Measurements from ENCODE around the gene LHFPL6. TPM values are rescaled to one million over a fixed set of nuclear protein-coding genes. Genes with fewer than 3 reads are reported as not detected.

LHFPL6 gene
- total and polyA plus RNA-seq, 2 experiments from 2014 or later = 12.1 to 14.1 TPM

DNA sequence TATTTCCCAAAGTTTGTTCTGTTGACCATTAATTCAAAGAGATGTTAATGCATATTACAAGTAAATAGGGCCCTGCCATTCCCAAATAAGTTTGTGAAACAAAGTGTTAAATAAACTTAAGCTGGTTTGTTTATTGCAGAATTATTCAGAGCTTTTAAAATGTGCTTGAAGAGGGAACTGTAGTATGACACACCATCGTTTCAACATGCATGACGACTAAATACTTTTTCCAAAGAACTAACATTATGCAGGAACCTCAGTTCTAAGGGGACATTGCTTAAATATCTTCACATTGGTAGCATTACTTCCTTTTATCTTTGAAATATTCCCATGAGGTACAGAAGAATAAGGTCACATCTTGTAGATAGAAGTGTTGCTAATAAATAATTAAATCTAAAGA, 14.6 kb downstream of the LHFPL6 start:
- Histone ChIP-seq H3K27me3 (no peaks in the 10 kb centered on the region), H3K4me2 (no peak overlapping the region), H3K79me2 (no peaks in the 10 kb centered on the region), H2AFZ (no peak overlapping the region), H3K9me3 (ENCODE audit: low read depth) (no peaks in the 10 kb centered on the region), H3K9me2 (replicated peaks; ENCODE audit: insufficient read depth) (no peaks in the 10 kb centered on the region), H3K27ac (no peak overlapping the region), H4K20me1 (ENCODE audit: insufficient read depth, poor library complexity, severe bottlenecking) (no peaks in the 10 kb centered on the region), H3K4me3 (no peak overlapping the region), H3K36me3 (replicated peaks; ENCODE audit: insufficient read depth, low read depth) (no peaks in the 10 kb centered on the region), H3K4me1 (ENCODE audit: insufficient read depth) (no peaks in the 10 kb centered on the region)
- no peak for DNase-seq (ENCODE audit: low spot score)
- WGBS (ENCODE audit: low lambda C conversion rate, missing lambda C conversion rate) = 68% methylated on average over 2 of the region's 2 CpGs
- TF ChIP-seq EZH2phosphoT487 (IDR thresholded peaks at IDR 0.05; ENCODE audit: low read depth, severe bottlenecking, unreplicated experiment) = no peak
- no peak for TF ChIP-seq EZH2 (IDR thresholded peaks at IDR 0.05; ENCODE audit: borderline replicate concordance)
- TF ChIP-seq, protein P1, sequence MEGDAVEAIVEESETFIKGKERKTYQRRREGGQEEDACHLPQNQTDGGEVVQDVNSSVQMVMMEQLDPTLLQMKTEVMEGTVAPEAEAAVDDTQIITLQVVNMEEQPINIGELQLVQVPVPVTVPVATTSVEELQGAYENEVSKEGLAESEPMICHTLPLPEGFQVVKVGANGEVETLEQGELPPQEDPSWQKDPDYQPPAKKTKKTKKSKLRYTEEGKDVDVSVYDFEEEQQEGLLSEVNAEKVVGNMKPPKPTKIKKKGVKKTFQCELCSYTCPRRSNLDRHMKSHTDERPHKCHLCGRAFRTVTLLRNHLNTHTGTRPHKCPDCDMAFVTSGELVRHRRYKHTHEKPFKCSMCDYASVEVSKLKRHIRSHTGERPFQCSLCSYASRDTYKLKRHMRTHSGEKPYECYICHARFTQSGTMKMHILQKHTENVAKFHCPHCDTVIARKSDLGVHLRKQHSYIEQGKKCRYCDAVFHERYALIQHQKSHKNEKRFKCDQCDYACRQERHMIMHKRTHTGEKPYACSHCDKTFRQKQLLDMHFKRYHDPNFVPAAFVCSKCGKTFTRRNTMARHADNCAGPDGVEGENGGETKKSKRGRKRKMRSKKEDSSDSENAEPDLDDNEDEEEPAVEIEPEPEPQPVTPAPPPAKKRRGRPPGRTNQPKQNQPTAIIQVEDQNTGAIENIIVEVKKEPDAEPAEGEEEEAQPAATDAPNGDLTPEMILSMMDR (IDR thresholded peaks at IDR 0.05; ENCODE audit: poor library complexity) = no peak

DNA sequence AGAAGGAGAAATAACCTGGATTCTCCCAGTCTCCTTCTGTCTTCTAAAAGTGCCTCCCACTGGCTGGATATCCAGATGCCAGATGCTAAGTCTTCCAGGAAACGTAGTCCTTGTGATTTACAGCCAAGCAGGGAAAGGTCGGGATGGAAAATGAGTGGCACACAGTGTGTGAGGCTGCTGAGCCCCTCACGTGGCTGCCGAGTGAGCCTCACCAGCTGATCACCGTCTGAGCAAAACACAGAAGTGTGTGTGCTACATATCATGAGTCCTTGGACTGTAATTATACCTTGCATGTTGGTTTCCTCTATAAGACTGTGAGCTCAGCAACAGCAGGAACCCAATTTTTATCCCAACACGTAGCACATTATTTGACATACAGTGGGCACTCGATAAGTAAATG, 15.1 kb downstream of the LHFPL6 start:
- Histone ChIP-seq H3K27me3 (no peaks in the 10 kb centered on the region), H3K79me2 (no peaks in the 10 kb centered on the region), H3K36me3 (replicated peaks; ENCODE audit: insufficient read depth, low read depth) (no peaks in the 10 kb centered on the region), H3K27ac (no peak overlapping the region), H4K20me1 (ENCODE audit: insufficient read depth, poor library complexity, severe bottlenecking) (no peaks in the 10 kb centered on the region), H3K9me2 (replicated peaks; ENCODE audit: insufficient read depth) (no peaks in the 10 kb centered on the region), H3K4me1 (ENCODE audit: insufficient read depth) (no peaks in the 10 kb centered on the region), H3K4me2 (no peak overlapping the region), H3K4me3 (no peak overlapping the region), H2AFZ (no peak overlapping the region), H3K9me3 (ENCODE audit: low read depth) (no peaks in the 10 kb centered on the region)
- WGBS (ENCODE audit: low lambda C conversion rate, missing lambda C conversion rate) = 68% methylated on average over 7 of the region's 7 CpGs
- no peak for DNase-seq (ENCODE audit: low spot score)
- TF ChIP-seq, protein P1 (IDR thresholded peaks at IDR 0.05; ENCODE audit: poor library complexity) = no peak
- no peak for TF ChIP-seq EZH2phosphoT487 (IDR thresholded peaks at IDR 0.05; ENCODE audit: low read depth, severe bottlenecking, unreplicated experiment)
- no peak for TF ChIP-seq EZH2 (IDR thresholded peaks at IDR 0.05; ENCODE audit: borderline replicate concordance)

DNA sequence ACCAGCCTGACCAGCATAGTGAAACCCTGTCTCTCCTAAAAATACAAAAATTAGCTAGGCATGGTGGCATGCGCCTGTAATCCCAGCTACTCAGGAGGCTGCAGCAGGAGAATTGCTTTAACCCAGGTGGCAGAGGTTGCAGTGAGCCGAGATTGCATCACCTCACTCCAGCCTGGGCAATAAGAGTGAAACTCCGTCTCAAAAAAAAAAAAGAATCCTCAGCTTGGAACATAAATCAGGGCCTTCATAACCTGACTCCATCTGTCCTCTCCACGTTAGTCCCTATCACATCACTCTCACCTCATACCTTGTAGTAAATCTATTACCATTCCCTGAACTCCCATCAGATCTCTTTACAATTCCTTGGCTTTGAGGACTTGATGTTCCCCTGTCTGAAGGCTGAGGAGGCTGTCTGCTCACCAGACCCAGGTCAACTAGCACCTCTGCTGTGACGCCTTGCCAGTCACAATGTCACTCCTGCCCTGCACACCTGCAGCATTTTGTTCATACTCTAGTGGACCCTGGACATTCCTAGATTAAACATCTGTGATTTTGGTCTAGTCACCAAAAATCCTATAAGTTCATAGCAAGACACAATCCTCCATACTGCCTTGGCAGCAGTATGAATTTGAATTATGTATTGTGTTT, 15.9 kb downstream of the LHFPL6 start:
- no peaks in the 10 kb centered on the region for H3K4me1 ChIP-seq (ENCODE audit: insufficient read depth)
- H3K9me3 ChIP-seq (ENCODE audit: low read depth) = no peaks in the 10 kb centered on the region
- 88% methylated on average over 5 of the region's 5 CpGs for WGBS (ENCODE audit: low lambda C conversion rate, missing lambda C conversion rate)
- H3K4me2 ChIP-seq = no peak overlapping the region
- no peaks in the 10 kb centered on the region for H3K9me2 ChIP-seq (replicated peaks; ENCODE audit: insufficient read depth)
- no peak overlapping the region for H3K4me3 ChIP-seq
- H3K27ac ChIP-seq = no peak overlapping the region
- no peaks in the 10 kb centered on the region for H4K20me1 ChIP-seq (ENCODE audit: insufficient read depth, poor library complexity, severe bottlenecking)
- no peak overlapping the region for H2AFZ ChIP-seq
- H3K36me3 ChIP-seq (replicated peaks; ENCODE audit: insufficient read depth, low read depth) = no peaks in the 10 kb centered on the region
- H3K79me2 ChIP-seq = no peaks in the 10 kb centered on the region
- no peak for DNase-seq (ENCODE audit: low spot score)
- TF ChIP-seq, protein P1 (IDR thresholded peaks at IDR 0.05; ENCODE audit: poor library complexity) = no peak
- TF ChIP-seq EZH2 (IDR thresholded peaks at IDR 0.05; ENCODE audit: borderline replicate concordance) (no peak), EZH2phosphoT487 (IDR thresholded peaks at IDR 0.05; ENCODE audit: low read depth, severe bottlenecking, unreplicated experiment) (no peak)
- no peaks in the 10 kb centered on the region for H3K27me3 ChIP-seq

Measured in hepatocyte (in vitro differentiated cells).